ENCODE measurements around the gene GP5. TPM values are rescaled to one million over a fixed set of nuclear protein-coding genes. Genes with fewer than 3 reads are reported as not detected.

GP5 gene
- total and polyA plus RNA-seq, 2 of the 13 experiments (the other 11 are each of a cell fraction or from before 2014, with no cell fraction given), result not detected

GRCh38 chr3:194351080-194351672 lies 47.9 kb downstream of the GP5 start, which contains the start of gene CPN2 (continued):
- TF ChIP-seq GMEB1 (CRISPR knock-in tag; IDR thresholded peaks at IDR 0.05; ENCODE audit: borderline replicate concordance) (peak; percentile 59; the same call in 1 of the 2 replicates), FOXC1 (CRISPR knock-in tag; IDR thresholded peaks at IDR 0.05; ENCODE audit: borderline replicate concordance) (peak; percentile 78; the same call in 1 of the 2 replicates), ZNF570 (CRISPR knock-in tag; IDR thresholded peaks at IDR 0.05; ENCODE audit: borderline replicate concordance) (no peak), ZBTB4 (CRISPR knock-in tag; IDR thresholded peaks at IDR 0.05; ENCODE audit: borderline replicate concordance) (peak; percentile 63; the same call in 1 of the 2 replicates), ZNF704 (CRISPR knock-in tag; IDR thresholded peaks at IDR 0.05; ENCODE audit: borderline replicate concordance) (peak; percentile 75; the same call in 1 of the 2 replicates), TP53 (CRISPR knock-in tag; conservative IDR thresholded peaks at IDR 0.05) (no peak), ZNF337 (CRISPR knock-in tag; IDR thresholded peaks at IDR 0.05; ENCODE audit: borderline replicate concordance, low read depth) (0 out of 2 replicates have a peak, but pooled peaks have one; percentile 68), ZNF230 (CRISPR knock-in tag; IDR thresholded peaks at IDR 0.05) (peak; percentile 68; the same call in 1 of the 2 replicates), HINFP (CRISPR knock-in tag; IDR thresholded peaks at IDR 0.05; ENCODE audit: low read depth) (peak; percentile 68; the same call in 1 of the 2 replicates), PHF8 (CRISPR knock-in tag; IDR thresholded peaks at IDR 0.05) (peak; percentile 83), ZBTB10 (CRISPR knock-in tag; IDR thresholded peaks at IDR 0.05; ENCODE audit: borderline replicate concordance) (0 out of 2 replicates have a peak, but pooled peaks have one; percentile 38), BRCA1 (CRISPR knock-in tag; IDR thresholded peaks at IDR 0.05) (0 out of 2 replicates have a peak, but pooled peaks have one; percentile 34), ZC3H4 (CRISPR knock-in tag; IDR thresholded peaks at IDR 0.05; ENCODE audit: borderline replicate concordance) (no peak), ZNF451 (CRISPR knock-in tag; IDR thresholded peaks at IDR 0.05) (no peak), ZNF879 (CRISPR knock-in tag; IDR thresholded peaks at IDR 0.05) (no peak), ATAD3A (CRISPR knock-in tag; IDR thresholded peaks at IDR 0.05) (no peak), ZNF83 (CRISPR knock-in tag; IDR thresholded peaks at IDR 0.05; ENCODE audit: borderline replicate concordance) (no peak)
